ENCODE results near the gene MTA1. TPM values are rescaled to one million over a fixed set of nuclear protein-coding genes. Genes with fewer than 3 reads are reported as not detected.

The MTA1 gene
- total RNA-seq, 3 donors from 2014 or later: 154 to 166 (median 154) TPM

- Mint-ChIP-seq H3K4me3 (peak overlapping the region; percentile 37), H3K36me3 (ENCODE audit: insufficient read depth) (no peaks in the 10 kb centered on the region), H3K9me3 (no peaks in the 10 kb centered on the region), H3K4me1 (ENCODE audit: low read depth) (peaks cover 8% of the 10 kb centered on the region), H3K27me3 (ENCODE audit: low read depth) (peaks cover 31% of the 10 kb centered on the region)
- DNase-seq (no peak), ATAC-seq (peak; percentile 50 to 53)
These were observed 8.3 kb upstream of the MTA1 start for GRCh38 chr14:105411017-105411941.

GRCh38 chr14:105411985-105412770 lies 7.4 kb upstream of the MTA1 start:
- no peak overlapping the region for H3K4me3 Mint-ChIP-seq

GRCh38 chr14:105412771-105413543 lies 6.7 kb upstream of the MTA1 start:
- Mint-ChIP-seq H3K4me3 (no peak overlapping the region), H3K36me3 (ENCODE audit: insufficient read depth) (no peaks in the 10 kb centered on the region), H3K4me1 (ENCODE audit: low read depth) (peaks cover 8% of the 10 kb centered on the region), H3K9me3 (no peaks in the 10 kb centered on the region), H3K27me3 (ENCODE audit: low read depth) (peaks cover 31% of the 10 kb centered on the region)
- DNase-seq (no peak), ATAC-seq (no peak)

More at GRCh38 chr14:105411985-105412770, 7.4 kb upstream of the MTA1 start:
- Mint-ChIP-seq H3K36me3 (ENCODE audit: insufficient read depth) (no peaks in the 10 kb centered on the region), H3K27me3 (ENCODE audit: low read depth) (peaks cover 31% of the 10 kb centered on the region), H3K9me3 (no peaks in the 10 kb centered on the region), H3K4me1 (ENCODE audit: low read depth) (peaks cover 8% of the 10 kb centered on the region)
- DNase-seq: no peak
- no peak for ATAC-seq

- Mint-ChIP-seq H3K9me3 (no peaks in the 10 kb centered on the region), H3K27me3 (ENCODE audit: low read depth) (peaks cover 31% of the 10 kb centered on the region), H3K4me3 (no peak overlapping the region), H3K36me3 (ENCODE audit: insufficient read depth) (no peaks in the 10 kb centered on the region), H3K4me1 (ENCODE audit: low read depth) (peaks cover 8% of the 10 kb centered on the region)
- ATAC-seq (no peak), DNase-seq (no peak)
These were observed 6.1 kb upstream of the MTA1 start for GRCh38 chr14:105413544-105413886.

- DNase-seq (peak; percentile 45), ATAC-seq (peak; percentile 85 to 86)
- no peaks in the 10 kb centered on the region for H3K9me3 Mint-ChIP-seq
- no peaks in the 10 kb centered on the region for H3K36me3 Mint-ChIP-seq (ENCODE audit: insufficient read depth)
- H3K4me3 Mint-ChIP-seq: peak overlapping the region; percentile 72
- peaks cover 13% of the 10 kb centered on the region for H3K4me1 Mint-ChIP-seq (ENCODE audit: low read depth)
- H3K27me3 Mint-ChIP-seq (ENCODE audit: low read depth): peaks cover 31% of the 10 kb centered on the region
These were observed 4.9 kb upstream of the MTA1 start for GRCh38 chr14:105414456-105415371.

- no peaks in the 10 kb centered on the region for H3K9me3 Mint-ChIP-seq
- H3K27me3 Mint-ChIP-seq (ENCODE audit: low read depth): peaks cover 21% of the 10 kb centered on the region
- ATAC-seq (no peak), DNase-seq (no peak)
- H3K4me3 Mint-ChIP-seq: peak overlapping the region; percentile 72
- H3K36me3 Mint-ChIP-seq (ENCODE audit: insufficient read depth): no peaks in the 10 kb centered on the region
- H3K4me1 Mint-ChIP-seq (ENCODE audit: low read depth): peaks cover 13% of the 10 kb centered on the region
These were observed 3.9 kb upstream of the MTA1 start for GRCh38 chr14:105415481-105416428.

GRCh38 chr14:105416671-105417070 lies 3.0 kb upstream of the MTA1 start:
- ATAC-seq (no peak), DNase-seq (no peak)
- Mint-ChIP-seq H3K9me3 (no peaks in the 10 kb centered on the region), H3K36me3 (ENCODE audit: insufficient read depth) (no peaks in the 10 kb centered on the region), H3K4me1 (ENCODE audit: low read depth) (peaks cover 16% of the 10 kb centered on the region), H3K27me3 (ENCODE audit: low read depth) (peaks cover 16% of the 10 kb centered on the region), H3K4me3 (peak overlapping the region; percentile 33)

- peaks cover 24% of the 10 kb centered on the region for H3K4me1 Mint-ChIP-seq (ENCODE audit: low read depth)
- H3K27me3 Mint-ChIP-seq (ENCODE audit: low read depth): peaks cover 11% of the 10 kb centered on the region
- H3K4me3 Mint-ChIP-seq: no peak overlapping the region
- H3K9me3 Mint-ChIP-seq: no peaks in the 10 kb centered on the region
- H3K36me3 Mint-ChIP-seq (ENCODE audit: insufficient read depth): no peaks in the 10 kb centered on the region
- ATAC-seq (no peak), DNase-seq (no peak)
These were observed 1.9 kb upstream of the MTA1 start for GRCh38 chr14:105417690-105418121.

- Mint-ChIP-seq H3K4me1 (ENCODE audit: low read depth) (peaks cover 27% of the 10 kb centered on the region), H3K27me3 (ENCODE audit: low read depth) (peaks cover 2% of the 10 kb centered on the region), H3K4me3 (peak overlapping the region; percentile 77), H3K9me3 (no peaks in the 10 kb centered on the region), H3K36me3 (ENCODE audit: insufficient read depth) (no peaks in the 10 kb centered on the region)
- no peak for ATAC-seq
- DNase-seq: no peak
These were observed 1.1 kb upstream of the MTA1 start for GRCh38 chr14:105418269-105419194.

- ATAC-seq: peak; percentile 11 to 29
- no peaks in the 10 kb centered on the region for H3K9me3 Mint-ChIP-seq
- peaks cover 27% of the 10 kb centered on the region for H3K4me1 Mint-ChIP-seq (ENCODE audit: low read depth)
These were observed 710 bp downstream of the MTA1 start for GRCh38 chr14:105420101-105420973.

More at GRCh38 chr14:105420101-105420973, 710 bp downstream of the MTA1 start:
- DNase-seq: no peak
- Mint-ChIP-seq H3K27me3 (ENCODE audit: low read depth) (no peaks in the 10 kb centered on the region), H3K4me3 (peak overlapping the region; percentile 90), H3K36me3 (ENCODE audit: insufficient read depth) (no peaks in the 10 kb centered on the region)
